ENCODE data around the gene GON4L.

GRCh38 chr1:155809088-155809487 is 47.9 kb downstream of the GON4L start:
- TF ChIP-seq CTCF (optimal IDR thresholded peaks at IDR 0.05 in 1 of 3, IDR thresholded peaks at IDR 0.05 in 1 of 3, conservative IDR thresholded peaks at IDR 0.05 in 1 of 3; ENCODE audit: extremely low read depth in 1 of 3, insufficient read depth in 2 of 3, low read length in 3 of 3) (no peak), EZH2 (IDR thresholded peaks at IDR 0.05; ENCODE audit: low read length) (no peak)
